GM18505 (cell line): ENCODE results near the gene TRAPPC14.

Experiments used
- ATAC-seq: cut with Tn5 transposase; IDR thresholded peaks from one replicate; pipeline ENCODE4 v1.9.1; 2021; ENCODE audit not compliant: unreplicated experiment
- POLR2A ChIP-seq: IDR thresholded peaks from 4 replicates; pipeline ENCODE4 v1.6.1; 2011; ENCODE audit warnings: borderline replicate concordance; ENCODE audit not compliant: insufficient read depth, insufficient read length; ENCODE audit errors: extremely low read depth

Gene TRAPPC14

DNA sequence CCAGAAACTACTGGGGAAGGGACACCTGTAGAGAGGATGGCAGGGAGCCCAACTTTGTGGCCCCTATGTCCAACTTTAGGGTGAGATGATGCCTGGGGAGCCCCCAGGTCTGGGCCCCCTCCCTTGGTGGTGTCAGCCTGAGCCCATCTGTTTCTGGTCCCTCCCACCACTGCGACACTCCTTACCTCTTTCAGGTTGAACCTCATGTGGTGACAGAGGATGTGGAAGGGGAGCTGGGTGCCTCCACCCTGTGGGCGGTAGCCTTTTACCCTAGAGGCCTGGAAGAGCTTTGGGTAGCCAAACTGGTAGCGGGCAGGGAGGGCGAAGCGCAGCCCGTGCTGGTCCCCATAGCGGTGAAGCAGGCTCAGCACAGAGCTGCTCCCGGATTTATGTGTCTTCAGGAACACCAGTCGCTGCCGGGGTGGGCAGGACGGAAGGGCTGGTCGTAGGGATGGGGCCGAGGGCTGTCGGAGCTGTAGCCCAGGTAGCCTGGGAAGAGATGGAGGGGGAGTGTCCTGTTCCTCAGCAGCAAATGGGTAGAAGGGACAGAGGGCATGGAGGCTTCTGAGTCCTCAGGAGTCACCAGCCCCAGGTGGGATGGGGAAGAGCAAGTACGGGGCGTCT is 7.9 kb upstream of the TRAPPC14 start:
- no peak for TF ChIP-seq POLR2A
- ATAC-seq = no peak

DNA sequence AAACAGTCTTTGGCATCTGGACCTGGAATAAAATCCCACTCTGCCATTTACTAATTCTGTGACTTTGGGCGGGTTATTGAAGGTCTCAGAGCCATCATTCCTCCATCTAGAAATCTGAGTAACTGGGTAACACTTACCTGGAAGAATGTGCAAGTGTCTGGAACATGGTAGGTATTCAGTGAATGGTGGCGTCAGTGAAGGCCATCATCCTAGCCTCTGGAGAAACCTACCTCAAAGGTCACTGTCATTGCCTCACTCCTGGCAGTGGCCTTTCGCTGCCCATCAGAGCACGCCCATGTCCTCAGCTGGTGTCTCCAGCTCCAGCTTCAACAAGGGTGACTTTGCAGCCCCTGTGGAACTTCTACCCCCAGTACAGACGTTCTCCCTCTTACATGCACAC is 5.3 kb upstream of the TRAPPC14 start:
- TF ChIP-seq POLR2A = no peak
- ATAC-seq = no peak

GRCh38 chr7:100163006-100163531 is 4.5 kb upstream of the TRAPPC14 start:
- TF ChIP-seq POLR2A = no peak
- ATAC-seq = no peak

DNA sequence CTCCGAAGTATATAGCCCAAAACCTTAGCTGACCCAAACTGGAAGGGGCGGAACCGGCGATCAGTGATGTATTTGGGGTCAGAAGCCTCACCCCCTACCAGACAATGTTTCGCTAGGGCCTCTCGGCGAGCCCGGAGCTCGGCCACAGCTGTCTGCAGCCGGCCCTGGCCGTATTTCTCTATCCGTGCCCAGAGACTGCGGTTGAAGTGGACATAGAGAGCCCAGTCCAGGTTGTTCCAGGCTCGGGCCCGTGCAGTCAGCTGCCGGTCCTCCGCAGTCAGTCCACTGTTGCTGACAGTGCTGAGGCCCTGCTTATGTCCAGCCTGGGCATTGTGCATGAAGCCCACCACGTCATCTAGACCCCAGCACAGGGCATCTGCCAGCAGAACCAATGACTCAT is 1.5 kb upstream of the TRAPPC14 start:
- no peak for ATAC-seq
- TF ChIP-seq POLR2A = no peak

DNA sequence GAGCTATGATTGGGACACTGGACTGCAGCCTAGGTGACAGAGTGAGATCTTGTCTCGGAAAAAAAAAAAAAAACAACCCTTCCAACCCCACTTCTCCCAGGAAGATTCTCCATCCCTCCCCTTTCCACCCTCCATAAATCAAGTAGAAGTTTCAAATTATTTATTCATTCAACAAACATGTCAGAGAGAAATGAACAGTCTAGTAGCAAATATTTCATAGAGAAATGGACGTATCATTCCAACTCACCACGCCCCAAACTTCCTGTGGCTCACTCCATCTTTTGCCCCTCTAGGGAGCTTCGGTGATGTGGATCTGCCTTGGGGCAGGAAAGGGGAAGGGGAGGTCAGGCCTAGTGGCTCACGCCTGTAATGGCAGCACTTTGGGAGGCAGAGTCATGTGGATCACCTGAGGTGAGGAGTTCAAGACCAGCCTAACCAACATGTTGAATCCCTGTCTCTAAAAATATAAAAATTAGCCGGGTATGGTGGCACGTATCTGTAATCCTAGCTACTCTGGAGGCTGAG is 638 bp upstream of the TRAPPC14 start:
- no peak for ATAC-seq
- no peak for TF ChIP-seq POLR2A

- ATAC-seq = no peak
These were observed 942 bp downstream of the TRAPPC14 start for GRCh38 chr7:100157334-100158228.

DNA sequence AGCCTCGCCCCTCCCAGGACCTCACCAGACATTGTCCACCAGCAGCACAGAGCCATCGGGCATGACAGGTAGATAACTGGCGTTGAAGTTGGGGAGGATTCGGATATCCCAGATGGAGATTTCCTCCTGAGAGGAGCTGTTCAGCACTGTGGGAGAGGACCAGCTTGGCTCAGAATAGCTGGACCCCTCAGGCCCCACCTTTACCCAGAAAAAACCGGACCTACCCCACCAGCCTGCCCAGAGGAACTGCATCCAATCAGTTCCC is 1.5 kb downstream of the TRAPPC14 start:
- ATAC-seq = no peak
- no peak for TF ChIP-seq POLR2A

More at GRCh38 chr7:100157334-100158228, 942 bp downstream of the TRAPPC14 start:
- TF ChIP-seq POLR2A = no peak

DNA sequence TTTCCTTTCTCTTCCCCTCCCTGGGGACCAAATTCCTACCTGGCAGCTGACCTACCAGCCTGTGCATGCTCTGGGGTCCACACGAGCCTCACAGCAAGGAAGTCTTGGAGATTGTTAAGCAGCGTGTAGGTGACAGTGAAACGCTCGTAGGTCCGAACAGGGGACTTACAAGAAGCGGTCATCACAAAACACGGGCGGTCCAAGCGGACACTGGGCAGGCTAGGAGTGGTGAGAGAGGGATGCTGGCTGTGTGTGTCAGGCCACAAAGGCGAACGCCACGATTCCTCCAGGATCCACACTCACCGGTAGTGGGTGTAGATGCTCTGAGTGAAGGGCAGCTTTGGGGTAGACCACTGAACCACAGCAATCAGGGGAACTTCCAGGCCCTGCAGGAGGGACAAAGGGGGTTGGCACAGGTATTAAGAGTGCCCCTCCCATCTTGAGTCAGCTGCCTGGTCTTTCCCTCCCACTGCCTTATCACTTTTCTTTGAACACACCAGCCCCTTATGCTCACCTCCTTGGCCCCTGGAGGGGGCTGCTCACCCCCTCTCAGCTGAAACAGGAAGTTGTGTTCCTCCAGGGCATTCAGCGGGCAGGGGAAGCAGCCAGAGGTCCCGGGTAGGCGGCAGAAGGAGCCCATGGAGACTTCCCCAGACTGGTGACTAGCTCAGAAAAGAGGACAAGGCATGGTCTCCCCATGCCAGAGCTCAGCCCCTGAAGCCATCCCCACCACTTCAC is 2.0 kb downstream of the TRAPPC14 start:
- no peak for ATAC-seq
- TF ChIP-seq POLR2A = no peak

DNA sequence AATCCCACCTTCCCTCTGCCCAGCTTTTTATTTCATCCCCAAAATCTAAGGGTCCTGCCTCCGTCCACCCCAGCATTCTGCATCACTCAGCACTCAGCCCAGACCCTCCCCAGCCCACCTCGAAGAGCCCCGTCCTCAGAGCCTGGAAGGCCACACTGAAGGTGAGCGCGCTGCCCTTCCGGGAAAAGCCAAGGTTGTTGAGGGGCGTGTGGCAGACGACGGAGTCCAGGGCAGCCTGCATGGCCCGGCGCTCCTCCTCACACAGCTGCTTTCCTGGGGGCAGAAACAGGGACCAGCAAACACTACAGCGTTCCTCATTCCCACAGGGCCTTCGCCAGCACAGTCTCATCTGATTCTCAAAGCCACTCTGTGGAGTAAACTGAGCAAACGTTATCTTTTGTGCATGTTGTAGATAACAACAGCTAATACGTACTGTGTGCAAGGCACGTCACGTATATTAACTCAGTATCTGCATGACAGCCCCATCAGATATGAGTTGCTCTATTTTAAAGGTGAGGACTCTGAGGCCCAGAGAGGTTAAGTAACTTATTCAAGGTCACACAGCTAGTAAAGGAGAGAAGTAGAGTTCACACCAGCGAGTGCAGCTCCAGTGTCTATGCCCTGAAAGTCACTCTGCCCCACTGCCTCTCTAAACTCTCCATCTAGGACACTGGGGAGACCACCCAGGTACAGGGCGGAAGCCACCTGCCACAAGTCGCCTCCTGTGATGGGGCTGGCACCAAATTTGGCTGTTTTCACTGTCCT is 2.8 kb downstream of the TRAPPC14 start:
- no peak for TF ChIP-seq POLR2A
- no peak for ATAC-seq

DNA sequence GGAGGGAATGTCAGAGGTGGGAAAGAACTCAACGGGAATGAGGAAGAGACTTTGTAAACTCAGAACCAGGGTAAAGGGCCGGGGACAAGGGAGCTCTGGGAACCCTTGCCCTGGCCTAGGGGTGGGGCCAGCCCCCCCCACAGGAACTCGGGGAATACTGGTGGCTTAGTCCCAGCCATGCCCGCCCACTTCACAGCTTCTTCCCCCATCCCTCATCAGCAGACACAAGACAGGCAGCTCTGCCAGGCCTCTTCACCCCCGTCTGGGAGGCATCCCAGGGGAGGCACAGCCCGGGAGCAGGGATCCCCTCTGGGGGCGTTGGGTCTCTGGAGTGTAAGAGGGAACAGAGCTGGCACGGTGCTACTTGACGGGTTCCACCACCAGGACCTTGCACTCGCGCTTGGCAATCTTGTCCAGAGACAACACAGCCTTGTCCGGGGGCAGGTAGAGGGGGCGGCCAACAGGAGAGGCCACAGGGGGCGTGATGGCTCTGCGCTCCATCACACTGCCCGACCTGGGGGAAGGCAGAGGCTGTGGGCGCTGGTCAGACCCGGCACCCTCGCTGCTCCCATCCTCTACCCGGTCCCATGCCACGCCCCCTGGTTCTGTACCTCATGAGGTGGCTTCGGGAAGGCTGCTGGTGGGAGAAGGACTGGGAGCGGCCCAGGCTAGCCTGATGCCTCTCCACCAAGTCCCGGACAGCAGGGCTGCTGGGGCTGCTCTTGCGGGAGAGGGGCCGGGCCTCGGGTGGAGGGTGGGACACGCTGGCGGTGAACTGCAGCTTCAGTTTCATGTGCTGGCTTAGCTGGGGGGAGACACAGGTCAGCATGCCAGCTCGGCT is 3.7 kb downstream of the TRAPPC14 start:
- peak; percentile 11 for TF ChIP-seq POLR2A
- ATAC-seq = no peak

DNA sequence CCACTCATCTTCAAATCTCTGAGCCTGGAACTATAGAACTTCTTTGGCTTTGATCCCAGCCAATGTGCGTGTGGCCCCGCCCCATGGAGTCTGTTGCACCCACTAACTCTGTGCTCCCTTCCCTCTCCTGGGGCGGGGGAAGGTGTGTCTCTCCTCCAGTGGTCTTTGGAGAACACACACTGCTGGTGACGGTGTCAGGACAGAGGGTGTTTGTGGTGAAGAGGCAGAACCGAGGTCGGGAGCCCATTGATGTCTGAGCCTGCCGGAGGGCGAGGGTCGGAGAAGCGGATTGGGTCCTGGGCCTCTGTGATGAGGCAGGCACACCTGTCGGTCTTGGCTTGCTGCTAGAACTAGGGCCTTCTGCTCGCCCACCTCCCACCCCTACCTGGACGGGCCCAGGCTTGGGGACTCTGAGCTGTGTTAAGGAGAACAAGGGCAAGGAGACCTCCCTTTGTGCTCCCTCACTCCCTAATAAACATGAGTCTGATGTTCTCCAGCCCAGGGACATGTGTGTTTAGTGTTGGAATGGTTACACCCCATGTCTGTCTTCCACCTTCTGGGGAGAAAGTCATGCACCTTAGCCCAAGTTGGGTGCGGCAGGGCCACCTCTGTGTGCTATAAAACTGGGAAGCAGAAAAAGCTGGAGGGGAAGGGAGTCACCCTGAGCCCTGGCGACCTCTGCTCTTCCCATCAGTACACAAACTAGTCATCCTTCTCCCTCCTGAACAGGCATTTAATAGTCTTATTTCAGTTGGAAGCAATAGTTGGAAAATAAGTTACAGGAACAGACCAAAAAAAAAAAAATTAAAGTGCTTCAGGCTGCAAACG is 4.6 kb downstream of the TRAPPC14 start:
- no peak for ATAC-seq
- TF ChIP-seq POLR2A = no peak
